RKO (cell line): ENCODE measurements around the gene TBX5.
A peak's percentile ranks its signal among the peaks of the same experiment; 100 is the strongest.

Experiments used
- DNase-seq: peaks from one replicate; pipeline ENCODE4 v3.0.0-alpha.2; 2016; ENCODE audit warnings: low spot score

Gene TBX5

DNA sequence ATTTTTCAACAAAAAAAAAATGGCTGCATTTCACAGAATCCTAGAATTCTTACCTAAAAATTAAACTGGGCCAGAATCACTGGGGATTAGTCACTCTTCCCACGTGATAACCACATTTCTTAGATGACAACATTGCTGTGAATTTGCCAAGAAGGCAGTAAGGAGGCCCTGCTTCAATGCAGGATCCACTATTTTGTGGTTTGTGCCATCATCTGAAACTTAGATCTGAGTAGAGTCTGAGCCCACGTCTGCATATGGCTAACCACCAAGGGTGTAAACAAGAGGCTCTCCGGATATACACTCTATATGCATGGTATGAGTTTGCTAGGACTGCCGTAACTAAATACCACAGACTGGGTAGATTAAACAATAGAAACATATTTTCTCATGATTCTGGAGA, 24.4 kb upstream of the TBX5 start:
- peak; percentile 25 for DNase-seq

DNA sequence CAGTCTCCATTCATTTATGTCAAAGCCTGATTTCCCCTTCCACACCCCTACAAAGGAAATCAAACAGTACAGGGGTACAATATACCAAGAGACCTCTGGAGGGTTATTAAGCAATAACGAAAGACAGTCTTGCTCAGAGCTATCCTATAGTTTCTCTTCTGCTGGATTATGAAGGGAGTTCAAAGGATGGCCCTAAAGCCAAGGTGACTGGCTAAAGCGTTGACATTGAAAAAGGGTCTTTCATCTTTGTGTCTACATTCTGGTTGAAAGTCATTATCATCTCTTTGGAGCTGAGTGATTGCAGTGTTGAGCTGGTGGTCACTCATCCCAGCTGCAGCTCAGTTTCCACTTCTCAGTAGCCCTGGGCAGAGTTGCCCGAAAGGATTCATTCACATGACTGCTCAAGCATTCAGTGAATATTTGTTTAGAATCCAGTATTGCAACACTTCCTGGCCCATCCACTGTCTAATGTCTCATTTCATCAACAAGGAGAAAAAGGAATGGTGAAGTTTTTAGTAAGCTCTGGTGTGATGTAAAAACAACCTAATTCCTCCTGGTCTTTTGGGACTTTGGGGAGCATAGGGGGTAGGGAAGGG, 19.2 kb upstream of the TBX5 start:
- DNase-seq, result no peak

- no peak for DNase-seq
Observed at GRCh38 chr12:114420944-114421335, 15.0 kb upstream of the TBX5 start.

GRCh38 chr12:114420182-114420943, 14.4 kb upstream of the TBX5 start:
- no peak for DNase-seq

DNA sequence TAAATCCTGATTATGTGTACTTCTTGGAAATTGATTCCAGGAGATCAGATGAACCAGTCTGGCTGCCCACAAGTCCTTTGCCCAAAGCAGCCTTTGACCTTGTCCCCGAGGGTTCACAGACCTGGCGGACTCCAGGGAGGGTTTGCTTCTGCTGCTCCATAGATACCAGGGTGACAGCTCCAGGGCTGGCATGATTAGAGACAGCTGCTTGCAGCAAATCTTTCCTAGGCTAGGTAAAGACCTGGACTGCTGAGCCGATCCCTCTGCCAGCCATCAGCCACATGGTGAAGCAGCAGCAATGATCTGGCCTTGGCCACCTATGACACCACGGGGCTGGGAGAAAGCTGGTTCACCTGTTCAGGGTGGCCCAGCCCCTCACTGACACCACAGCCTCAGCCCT, 10.1 kb upstream of the TBX5 start:
- no peak for DNase-seq

- no peak for DNase-seq
Observed at GRCh38 chr12:114415525-114415868, 9.6 kb upstream of the TBX5 start.

DNA sequence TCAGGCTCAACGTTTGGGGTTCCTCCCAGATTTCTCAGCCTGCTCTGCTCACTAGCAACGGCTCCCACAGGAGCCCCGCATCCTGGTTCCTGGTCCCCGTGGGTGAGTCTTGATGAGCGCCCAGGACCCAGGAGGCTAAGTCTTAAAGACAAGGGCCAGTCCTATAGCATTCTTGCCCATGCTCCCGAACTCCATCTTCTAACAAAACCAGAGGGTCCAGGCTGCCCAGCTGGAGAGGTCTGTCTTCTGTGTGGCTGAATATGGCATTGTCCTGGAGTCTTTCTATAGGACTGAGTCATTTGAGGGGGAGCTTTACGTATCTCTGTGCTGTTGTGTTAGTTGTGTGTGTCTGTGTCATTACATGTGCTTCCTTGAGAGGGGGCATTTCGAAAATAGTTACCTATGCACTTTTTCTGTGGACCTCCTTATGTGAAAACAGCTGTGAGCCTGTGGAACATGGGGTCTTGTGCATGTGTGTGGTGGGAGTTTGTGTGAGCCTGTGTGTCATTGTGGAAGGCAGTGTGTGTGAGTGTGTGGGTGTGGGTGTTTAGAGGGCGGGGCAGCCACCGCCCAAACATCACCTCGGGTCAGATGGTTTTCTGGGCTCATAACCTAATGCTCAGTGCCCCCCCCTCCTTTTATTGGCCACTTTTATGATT, 9.1 kb upstream of the TBX5 start:
- DNase-seq, result no peak

DNA sequence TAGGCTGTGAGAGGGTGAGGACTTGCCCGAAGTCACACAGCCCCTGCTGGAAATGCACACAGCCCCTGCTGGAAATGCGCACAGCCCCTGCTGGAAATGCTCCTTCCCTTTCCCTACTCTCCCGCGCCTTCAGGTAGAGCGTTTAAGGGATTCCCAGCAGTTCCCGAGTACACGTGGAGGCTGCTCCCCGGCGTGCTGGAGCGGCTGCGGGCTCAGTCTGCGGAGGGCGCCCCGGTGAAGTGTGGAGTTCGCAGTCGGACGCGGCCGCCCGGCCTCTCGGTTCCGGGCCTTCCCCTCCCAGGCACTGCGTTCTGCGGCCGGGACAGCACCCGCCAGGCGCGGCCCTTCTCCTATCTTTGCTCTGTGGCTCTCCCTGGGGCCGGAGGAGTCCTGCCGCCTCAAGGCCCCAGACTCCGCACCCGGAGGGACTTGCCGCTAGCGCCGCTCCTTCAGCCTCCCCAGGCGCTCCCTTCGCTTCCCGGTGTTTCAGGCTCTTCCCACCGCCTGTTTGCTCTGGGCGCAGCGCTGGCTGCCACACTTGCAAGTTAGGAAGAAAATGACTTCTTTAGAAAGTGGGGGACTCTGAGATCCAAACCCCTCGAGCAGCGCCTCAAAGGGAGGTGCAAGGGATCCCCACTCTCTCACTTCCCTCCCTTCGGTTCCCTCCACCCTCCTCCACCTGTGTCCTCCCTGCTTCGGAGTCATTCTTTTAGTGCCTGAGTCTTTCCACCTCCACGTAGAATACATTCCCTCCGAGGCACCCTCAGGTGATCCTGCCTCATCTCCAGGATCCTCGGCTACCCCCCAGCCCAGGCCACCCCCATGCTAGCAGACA, 8.3 kb upstream of the TBX5 start:
- DNase-seq, result no peak

- DNase-seq, result no peak
Observed at GRCh38 chr12:114412825-114413749, 7.1 kb upstream of the TBX5 start.

- no peak for DNase-seq
Observed at GRCh38 chr12:114412307-114412706, 6.4 kb upstream of the TBX5 start.

DNA sequence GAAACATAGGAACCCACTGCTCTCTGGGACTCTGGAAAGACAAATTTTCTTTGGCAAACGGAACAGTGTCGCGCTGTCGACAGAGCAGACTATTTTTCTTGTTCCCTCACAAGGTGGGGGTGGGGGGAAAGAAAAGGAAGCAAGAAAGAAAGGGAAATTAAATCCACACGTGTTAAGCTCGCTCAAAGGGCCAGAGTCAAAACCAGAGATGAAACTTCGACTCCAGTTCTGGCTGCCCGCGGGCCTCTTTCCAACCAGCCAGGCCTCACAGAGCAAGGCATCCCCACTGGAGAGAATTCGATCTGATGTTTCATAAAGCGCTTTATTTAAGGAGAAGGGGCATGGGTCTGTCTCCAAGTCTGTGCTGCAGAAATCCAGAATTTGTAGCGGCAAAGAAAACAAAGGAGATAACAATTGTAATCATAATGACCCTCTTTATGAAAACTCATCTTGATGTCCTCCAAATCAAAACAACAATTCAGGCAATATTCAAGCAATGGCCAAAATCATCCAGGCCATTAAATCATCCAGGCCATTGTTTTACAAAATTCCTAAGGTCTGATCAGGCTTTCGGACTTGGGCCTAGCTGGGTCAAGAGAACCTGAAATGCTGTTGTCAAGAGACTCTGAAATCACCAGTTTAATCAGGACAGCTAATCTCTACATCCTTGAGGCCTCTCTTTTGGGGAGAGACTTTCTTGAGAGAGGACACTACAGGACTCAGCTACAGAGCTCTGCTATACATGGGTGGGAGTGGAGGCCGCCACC, 5.3 kb upstream of the TBX5 start:
- no peak for DNase-seq

DNA sequence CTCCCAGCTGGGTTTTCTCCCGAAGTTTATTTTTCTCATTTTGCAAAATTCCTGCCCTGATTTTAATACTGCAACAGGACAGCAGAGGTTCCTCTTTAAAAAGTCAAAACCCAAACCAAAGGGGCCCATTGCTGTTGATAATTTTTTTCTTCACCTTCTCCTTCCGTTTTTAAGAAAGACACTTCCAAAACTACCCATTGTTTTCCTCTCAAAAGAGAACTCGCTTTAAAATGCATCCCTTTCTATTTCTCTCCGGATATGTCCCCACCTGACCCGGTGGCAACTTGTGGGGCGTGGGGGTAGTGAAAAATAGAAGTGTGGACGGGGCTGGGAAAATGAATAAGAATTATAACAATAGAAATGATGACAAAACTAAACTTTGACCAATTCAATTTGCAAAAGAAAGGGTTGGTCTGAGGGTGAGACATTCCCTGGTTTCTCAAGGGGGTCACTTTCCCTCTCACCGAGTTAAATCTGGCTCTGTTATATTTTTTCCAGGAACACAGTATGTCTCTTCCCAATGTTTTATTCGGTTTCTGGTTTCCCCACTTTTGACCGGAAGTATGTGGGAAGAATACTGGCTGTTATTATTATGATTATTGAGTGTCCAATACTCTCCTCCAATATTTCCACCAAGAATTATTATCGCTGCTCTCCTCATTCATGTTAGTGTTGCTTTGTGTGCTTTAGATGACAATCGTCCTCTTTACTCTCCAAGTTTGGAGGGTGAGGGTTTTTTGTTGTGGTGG, 4.1 kb upstream of the TBX5 start:
- no peak for DNase-seq

DNA sequence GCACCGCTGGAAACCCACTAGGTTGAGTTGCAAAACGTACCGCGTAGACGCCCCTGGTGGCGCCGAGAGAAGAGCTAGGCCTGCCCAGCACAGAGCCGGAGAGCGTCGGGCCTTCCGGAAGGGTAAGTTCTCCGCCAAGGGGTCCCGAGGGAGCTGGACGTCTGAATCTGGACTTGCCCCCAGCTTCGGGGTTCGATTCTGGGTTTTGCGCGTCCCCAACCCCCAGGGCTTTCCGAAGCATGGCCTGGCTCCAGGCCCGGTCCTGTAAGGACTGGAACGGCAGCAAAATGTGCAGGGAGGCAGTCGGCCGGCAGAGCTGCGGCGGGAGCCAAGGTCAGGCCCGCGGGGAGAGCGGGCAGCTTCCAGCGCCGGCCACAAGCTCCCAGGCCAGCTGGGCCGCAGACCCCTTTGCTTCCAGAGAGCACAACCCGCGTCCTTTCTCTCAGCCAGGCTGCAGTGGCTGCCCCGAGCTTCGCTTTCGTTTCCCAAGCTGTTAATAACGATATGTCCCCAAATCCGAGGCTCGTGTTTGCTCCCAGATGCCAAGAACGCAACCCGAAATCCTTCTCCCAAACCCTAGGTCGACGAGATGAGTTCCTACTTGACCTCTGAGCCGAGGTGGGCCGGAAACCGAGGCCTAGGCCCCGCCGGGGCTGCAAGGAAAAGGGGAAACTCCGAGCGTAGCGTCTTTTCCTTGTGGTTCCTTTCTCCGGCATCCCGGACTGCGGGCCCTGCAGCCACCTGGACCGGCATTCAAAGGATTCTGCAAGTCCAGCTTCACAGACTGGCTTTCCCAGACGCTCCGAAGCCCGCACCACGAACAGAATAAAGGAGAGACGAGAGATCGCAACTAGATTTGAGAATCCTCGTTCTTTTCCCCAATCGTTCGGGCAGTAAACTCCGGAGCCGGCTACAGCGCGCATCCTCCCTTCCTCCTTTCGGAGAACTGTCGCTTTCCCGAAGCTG, 3.2 kb upstream of the TBX5 start:
- DNase-seq, result no peak

- DNase-seq, result no peak
Observed at GRCh38 chr12:114408471-114408885, 2.5 kb upstream of the TBX5 start.

DNA sequence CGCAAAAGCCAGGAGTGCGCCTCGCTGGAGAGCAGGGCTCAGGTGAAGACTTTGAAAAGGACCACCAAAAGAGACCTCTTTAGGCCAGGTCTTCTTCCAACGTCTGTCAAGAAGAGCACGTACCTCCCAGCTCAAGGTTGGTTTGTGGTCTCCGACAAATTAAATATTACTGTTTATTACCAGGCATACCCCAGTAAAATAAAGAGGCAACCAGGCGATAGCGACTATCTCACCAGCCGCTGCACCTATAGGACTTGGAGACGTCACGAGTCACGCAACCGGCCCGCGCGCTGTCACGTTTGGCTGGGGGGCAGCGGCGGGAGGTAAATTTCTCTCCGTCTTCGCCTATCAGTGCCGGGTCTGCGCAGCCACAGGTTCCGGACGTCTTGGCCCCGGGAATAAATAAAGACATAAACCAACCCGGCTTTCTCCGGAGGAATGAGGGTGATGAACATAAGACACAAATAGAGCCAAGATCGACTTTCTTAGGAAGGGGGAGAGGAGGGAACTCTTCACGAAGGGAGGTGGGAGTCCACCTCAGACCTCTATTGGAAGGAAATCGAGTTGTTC, 2.0 kb upstream of the TBX5 start:
- DNase-seq, result no peak

GRCh38 chr12:114406984-114407841, 1.3 kb upstream of the TBX5 start:
- no peak for DNase-seq

DNA sequence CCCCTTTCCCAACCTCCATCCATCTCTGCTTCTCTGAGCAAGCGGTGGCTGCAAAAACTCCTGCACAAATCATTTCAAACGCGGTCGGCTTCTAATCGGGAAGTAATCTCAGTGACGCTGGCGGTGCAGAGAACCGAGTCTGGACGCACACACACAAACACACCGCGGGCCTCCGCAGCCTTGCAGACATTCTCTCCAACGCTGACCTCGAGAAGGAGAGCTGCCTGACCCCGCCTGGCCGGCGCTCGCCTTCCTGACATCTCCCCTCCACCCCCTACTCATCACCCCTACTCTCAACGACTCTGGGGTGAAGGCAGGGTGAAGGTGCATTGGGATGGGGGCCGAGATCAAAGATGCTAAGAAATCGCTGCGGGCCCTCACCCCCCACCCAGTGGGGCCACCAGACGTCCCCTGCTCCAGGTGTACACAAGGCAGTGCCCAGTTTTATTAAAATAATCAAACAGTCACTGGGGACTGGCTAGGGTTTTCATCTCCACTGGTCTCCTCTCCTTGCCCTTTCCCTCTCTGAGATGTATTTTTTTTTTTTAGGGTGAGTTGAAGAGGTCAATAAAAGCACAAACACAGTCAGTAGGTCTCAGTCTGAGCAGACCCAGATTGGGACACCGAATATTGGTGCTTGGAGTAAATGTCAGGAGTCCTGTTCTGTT, 506 bp upstream of the TBX5 start:
- no peak for DNase-seq
